Measurements from ENCODE around the gene COL9A3.

COL9A3 gene

DNA sequence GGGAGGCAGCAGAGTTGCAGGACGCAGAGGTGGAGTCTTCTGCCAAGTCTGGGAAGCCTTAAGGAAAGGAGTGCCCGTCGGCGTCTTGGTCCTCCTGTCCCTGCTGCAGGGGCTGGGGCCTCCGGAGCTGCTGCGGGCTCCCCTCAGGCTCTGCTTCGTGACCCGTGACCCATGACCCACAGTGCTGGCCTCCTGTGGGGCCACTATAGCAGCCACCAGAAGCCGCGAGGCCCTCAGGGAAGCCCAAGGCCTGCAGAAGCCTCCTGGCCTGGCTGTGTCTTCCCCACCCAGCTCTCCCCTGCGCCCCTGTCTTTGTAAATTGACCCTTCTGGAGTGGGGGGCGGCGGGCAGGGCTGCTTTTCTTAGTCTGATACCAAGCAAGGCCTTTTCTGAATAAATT is 3.3 kb upstream of the COL9A3 start:
- Histone ChIP-seq H3K79me1 (ENCODE audit: low read length) (peaks cover 25% of the 10 kb centered on the region), H3K14ac (ENCODE audit: low read length) (no peak overlapping the region), H4K91ac (ENCODE audit: low read depth, low read length) (no peak overlapping the region), H3K27me3 (ENCODE audit: insufficient read depth, low read length) (no peaks in the 10 kb centered on the region), H4K12ac (ENCODE audit: low read depth, low read length) (no peak overlapping the region), H3K4ac (ENCODE audit: low read depth, low read length) (no peak overlapping the region), H3K9me3 (ENCODE audit: insufficient read depth, low read depth, low read length) (no peaks in the 10 kb centered on the region), H3K4me1 (ENCODE audit: control insufficient read depth in 1 of 2, insufficient read depth in 2 of 2, low read length in 2 of 2) (peaks cover 29 to 40% of the 10 kb centered on the region in 2 experiments), H3K23ac (ENCODE audit: low read length) (no peak overlapping the region), H2AFZ (ENCODE audit: insufficient read depth, low read length, poor library complexity) (no peak overlapping the region), H3K9ac (ENCODE audit: low read length) (no peak overlapping the region), H3K27ac (ENCODE audit: low read depth, low read length) (no peak overlapping the region), H2BK5ac (ENCODE audit: low read depth, low read length, poor library complexity) (no peak overlapping the region), H3K79me2 (ENCODE audit: control insufficient read depth, insufficient read depth, low read length, poor library complexity) (peaks cover 13% of the 10 kb centered on the region), H2BK12ac (ENCODE audit: low read length) (no peak overlapping the region), H2AK5ac (ENCODE audit: low read length) (no peak overlapping the region), H3K4me3 (ENCODE audit: low read depth, low read length) (no peak overlapping the region), H3K36me3 (ENCODE audit: control insufficient read depth in 1 of 2, insufficient read depth in 2 of 2, low read length in 2 of 2) (peaks cover 43 to 46% of the 10 kb centered on the region in 2 experiments), H3K4me2 (ENCODE audit: low read length) (no peak overlapping the region), H4K8ac (ENCODE audit: low read depth, low read length) (no peak overlapping the region), H3K18ac (ENCODE audit: low read length) (no peak overlapping the region), H2BK120ac (ENCODE audit: insufficient read depth, low read length, poor library complexity) (no peak overlapping the region)
- peak; percentile 73 to 79 for DNase-seq
- no CpG with 5 or more reads among the region's 13 CpGs for WGBS (ENCODE audit: extremely low coverage, insufficient coverage, insufficient read length)

DNA sequence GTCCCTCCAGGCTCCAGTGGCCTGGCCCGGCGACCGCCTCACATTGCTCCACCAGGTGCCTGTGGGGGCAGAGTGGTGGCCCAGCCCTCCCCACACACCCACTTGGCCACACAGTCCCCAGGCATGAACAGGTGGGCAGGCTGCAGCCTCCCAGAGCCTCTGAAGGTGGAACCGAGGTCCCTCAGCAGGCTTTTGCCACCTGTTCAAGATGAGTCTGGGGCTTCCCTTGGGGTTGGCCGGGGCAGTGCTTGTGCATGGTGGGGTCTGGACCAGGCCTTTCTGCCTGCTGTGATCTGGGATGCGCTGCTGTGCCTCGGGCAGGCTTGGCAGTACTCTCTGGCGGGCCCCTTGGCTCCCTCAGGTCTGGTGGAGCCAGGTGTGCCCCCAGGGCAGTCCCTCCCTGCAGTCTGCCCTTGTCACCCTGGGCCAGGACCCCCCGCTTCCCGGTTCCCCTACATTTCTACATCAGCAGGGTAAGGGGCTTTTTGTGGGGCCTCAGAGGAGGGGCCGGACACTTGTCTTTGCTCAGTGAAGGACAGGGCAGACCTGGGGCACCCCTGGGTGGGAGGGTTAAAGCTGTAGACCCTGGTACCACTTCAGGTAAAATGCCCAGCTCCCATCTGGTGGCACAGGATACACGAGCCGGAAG is 2.7 kb upstream of the COL9A3 start:
- Histone ChIP-seq H2BK5ac (ENCODE audit: low read depth, low read length, poor library complexity) (no peak overlapping the region), H3K4me2 (ENCODE audit: low read length) (no peak overlapping the region), H3K4me3 (ENCODE audit: low read depth, low read length) (no peak overlapping the region), H3K9me3 (ENCODE audit: insufficient read depth, low read depth, low read length) (no peaks in the 10 kb centered on the region), H2BK12ac (ENCODE audit: low read length) (peak overlapping the region; percentile 16), H4K91ac (ENCODE audit: low read depth, low read length) (peak overlapping the region; percentile 58), H3K27me3 (ENCODE audit: insufficient read depth, low read length) (no peaks in the 10 kb centered on the region), H3K4ac (ENCODE audit: low read depth, low read length) (no peak overlapping the region), H3K4me1 (ENCODE audit: control insufficient read depth in 1 of 2, insufficient read depth in 2 of 2, low read length in 2 of 2) (peaks cover 33 to 46% of the 10 kb centered on the region in 2 experiments), H3K23ac (ENCODE audit: low read length) (no peak overlapping the region), H3K79me2 (ENCODE audit: control insufficient read depth, insufficient read depth, low read length, poor library complexity) (peaks cover 13% of the 10 kb centered on the region), H3K18ac (ENCODE audit: low read length) (no peak overlapping the region), H3K27ac (ENCODE audit: low read depth, low read length) (no peak overlapping the region), H4K12ac (ENCODE audit: low read depth, low read length) (no peak overlapping the region), H2AFZ (ENCODE audit: insufficient read depth, low read length, poor library complexity) (no peak overlapping the region), H2AK5ac (ENCODE audit: low read length) (no peak overlapping the region), H3K14ac (ENCODE audit: low read length) (no peak overlapping the region), H3K36me3 (ENCODE audit: control insufficient read depth in 1 of 2, insufficient read depth in 2 of 2, low read length in 2 of 2) (peaks cover 39 to 42% of the 10 kb centered on the region in 2 experiments), H3K9ac (ENCODE audit: low read length) (no peak overlapping the region), H3K79me1 (ENCODE audit: low read length) (peaks cover 28% of the 10 kb centered on the region), H4K8ac (ENCODE audit: low read depth, low read length) (no peak overlapping the region), H2BK120ac (ENCODE audit: insufficient read depth, low read length, poor library complexity) (no peak overlapping the region)
- WGBS (ENCODE audit: extremely low coverage, insufficient coverage, insufficient read length): no CpG with 5 or more reads among the region's 13 CpGs
- DNase-seq: no peak

DNA sequence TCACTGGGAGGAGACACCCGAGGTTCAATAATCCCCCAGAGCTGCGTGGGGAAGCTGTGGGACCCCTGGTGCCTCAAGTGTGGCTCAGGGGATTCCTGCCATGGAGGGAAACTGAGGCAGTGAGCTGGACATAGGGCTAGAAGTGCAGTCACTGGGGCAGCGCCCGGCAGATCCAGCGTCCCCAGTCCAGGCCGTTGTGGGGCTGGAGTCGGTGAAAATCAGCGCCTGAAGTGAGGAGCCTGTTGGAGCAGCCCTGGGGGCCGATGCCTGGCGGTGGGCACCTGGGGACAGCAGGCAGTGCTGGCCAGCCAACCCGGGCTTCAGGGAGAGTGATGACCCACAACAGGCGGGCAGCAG is 2.2 kb upstream of the COL9A3 start:
- H2BK12ac ChIP-seq (ENCODE audit: low read length): peak overlapping the region; percentile 16
- no peak overlapping the region for H3K4me3 ChIP-seq (ENCODE audit: low read depth, low read length)
- H3K36me3 ChIP-seq (ENCODE audit: control insufficient read depth in 1 of 2, insufficient read depth in 2 of 2, low read length in 2 of 2): peaks cover 34 to 39% of the 10 kb centered on the region in 2 experiments
- peaks cover 28% of the 10 kb centered on the region for H3K79me1 ChIP-seq (ENCODE audit: low read length)
- H3K14ac ChIP-seq (ENCODE audit: low read length): no peak overlapping the region
- H3K23ac ChIP-seq (ENCODE audit: low read length): no peak overlapping the region
- DNase-seq: no peak
- no peak overlapping the region for H3K18ac ChIP-seq (ENCODE audit: low read length)
- peak overlapping the region; percentile 16 for H2AK5ac ChIP-seq (ENCODE audit: low read length)
- H3K4ac ChIP-seq (ENCODE audit: low read depth, low read length): no peak overlapping the region
- H4K12ac ChIP-seq (ENCODE audit: low read depth, low read length): no peak overlapping the region
- H3K27me3 ChIP-seq (ENCODE audit: insufficient read depth, low read length): no peaks in the 10 kb centered on the region
- H2BK5ac ChIP-seq (ENCODE audit: low read depth, low read length, poor library complexity): no peak overlapping the region
- H3K79me2 ChIP-seq (ENCODE audit: control insufficient read depth, insufficient read depth, low read length, poor library complexity): peaks cover 13% of the 10 kb centered on the region
- WGBS (ENCODE audit: extremely low coverage, insufficient coverage, insufficient read length): no CpG with 5 or more reads among the region's 12 CpGs
- H3K4me1 ChIP-seq (ENCODE audit: control insufficient read depth in 1 of 2, insufficient read depth in 2 of 2, low read length in 2 of 2): peaks cover 33 to 51% of the 10 kb centered on the region in 2 experiments
- H2AFZ ChIP-seq (ENCODE audit: insufficient read depth, low read length, poor library complexity): no peak overlapping the region
- H4K91ac ChIP-seq (ENCODE audit: low read depth, low read length): peak overlapping the region; percentile 58
- no peak overlapping the region for H4K8ac ChIP-seq (ENCODE audit: low read depth, low read length)
- peak overlapping the region; percentile 8 for H2BK120ac ChIP-seq (ENCODE audit: insufficient read depth, low read length, poor library complexity)
- no peak overlapping the region for H3K9ac ChIP-seq (ENCODE audit: low read length)
- H3K27ac ChIP-seq (ENCODE audit: low read depth, low read length): no peak overlapping the region
- H3K9me3 ChIP-seq (ENCODE audit: insufficient read depth, low read depth, low read length): no peaks in the 10 kb centered on the region
- H3K4me2 ChIP-seq (ENCODE audit: low read length): no peak overlapping the region

DNA sequence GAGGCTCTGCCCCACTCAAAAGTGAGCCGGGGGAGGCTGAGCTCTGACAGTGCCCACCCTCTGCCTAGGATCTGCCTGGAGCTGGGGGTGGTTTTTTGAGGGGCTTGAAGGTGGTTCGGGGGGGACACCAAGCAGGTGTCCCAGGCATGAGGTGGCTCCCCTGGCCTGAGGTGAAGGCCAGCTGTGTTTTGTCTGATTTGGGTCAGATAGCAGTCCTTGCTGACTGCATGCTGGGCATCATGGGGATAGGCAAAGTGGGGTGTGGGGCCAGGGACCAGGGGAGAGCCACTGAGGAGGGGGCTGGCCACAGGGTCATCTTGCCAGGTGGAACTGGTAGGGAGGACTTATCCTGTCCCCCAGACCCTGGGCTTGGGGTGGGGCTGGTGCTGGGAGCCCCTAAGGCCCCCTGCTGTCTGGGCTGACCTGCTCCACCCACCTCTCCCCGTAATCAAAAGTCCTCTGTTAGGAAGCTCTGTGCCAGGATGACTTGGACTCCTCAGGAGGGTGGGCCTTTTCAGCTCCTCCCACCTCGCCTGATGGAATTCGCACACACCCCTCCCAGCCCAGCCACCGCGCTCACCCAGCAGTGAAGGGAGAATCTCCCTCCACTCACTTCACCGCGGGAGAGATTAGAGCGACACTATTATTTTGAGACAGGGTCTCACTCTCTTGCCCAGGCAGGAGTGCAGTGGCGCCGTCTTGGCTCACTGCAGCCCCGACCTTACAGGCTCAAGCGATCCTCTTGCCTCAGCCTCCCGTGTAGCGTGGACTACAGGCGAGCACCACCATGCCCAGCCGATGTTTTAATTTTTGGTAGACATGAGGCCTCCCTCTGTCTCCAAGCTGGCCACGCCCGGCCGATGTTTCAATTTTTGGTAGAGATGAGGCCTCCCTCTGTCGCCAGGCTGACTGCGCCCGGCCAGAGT is 1.5 kb upstream of the COL9A3 start:
- Histone ChIP-seq H2AFZ (ENCODE audit: insufficient read depth, low read length, poor library complexity) (peak overlapping the region; percentile 33), H3K79me1 (ENCODE audit: low read length) (peaks cover 31% of the 10 kb centered on the region), H2AK5ac (ENCODE audit: low read length) (peak overlapping the region; percentile 31), H3K4ac (ENCODE audit: low read depth, low read length) (no peak overlapping the region), H3K4me2 (ENCODE audit: low read length) (peak overlapping the region; percentile 92), H3K27ac (ENCODE audit: low read depth, low read length) (peak overlapping the region; percentile 94), H3K27me3 (ENCODE audit: insufficient read depth, low read length) (no peaks in the 10 kb centered on the region), H3K18ac (ENCODE audit: low read length) (peak overlapping the region; percentile 21), H4K12ac (ENCODE audit: low read depth, low read length) (peak overlapping the region; percentile 5), H3K79me2 (ENCODE audit: control insufficient read depth, insufficient read depth, low read length, poor library complexity) (peaks cover 13% of the 10 kb centered on the region), H2BK12ac (ENCODE audit: low read length) (peak overlapping the region; percentile 55), H3K4me1 (ENCODE audit: control insufficient read depth in 1 of 2, insufficient read depth in 2 of 2, low read length in 2 of 2) (peaks cover 38 to 55% of the 10 kb centered on the region in 2 experiments), H3K36me3 (ENCODE audit: control insufficient read depth in 1 of 2, insufficient read depth in 2 of 2, low read length in 2 of 2) (peaks cover 34 to 38% of the 10 kb centered on the region in 2 experiments), H3K4me3 (ENCODE audit: low read depth, low read length) (peak overlapping the region; percentile 9), H3K9ac (ENCODE audit: low read length) (no peak overlapping the region), H4K91ac (ENCODE audit: low read depth, low read length) (peak overlapping the region; percentile 58), H3K23ac (ENCODE audit: low read length) (no peak overlapping the region), H3K14ac (ENCODE audit: low read length) (peak overlapping the region; percentile 86), H4K8ac (ENCODE audit: low read depth, low read length) (peak overlapping the region; percentile 93), H2BK120ac (ENCODE audit: insufficient read depth, low read length, poor library complexity) (peak overlapping the region; percentile 72), H2BK5ac (ENCODE audit: low read depth, low read length, poor library complexity) (peak overlapping the region; percentile 24), H3K9me3 (ENCODE audit: insufficient read depth, low read depth, low read length) (no peaks in the 10 kb centered on the region)
- WGBS (ENCODE audit: extremely low coverage, insufficient coverage, insufficient read length): no CpG with 5 or more reads among the region's 24 CpGs
- DNase-seq: peak in 1 of 2 donors; percentile 46
